ENCODE results near the gene CCL13.

Gene CCL13

GRCh38 chr17:34364751-34365150 is 8.5 kb downstream of the CCL13 start:
- DNase-seq, result no peak

GRCh38 chr17:34365340-34365739 is 9.1 kb downstream of the CCL13 start:
- no peak for DNase-seq

- DNase-seq, result no peak
These were observed 9.7 kb downstream of the CCL13 start for GRCh38 chr17:34366010-34366409.

GRCh38 chr17:34366529-34367107 is 10.3 kb downstream of the CCL13 start:
- no peak for DNase-seq

- DNase-seq, result no peak
These were observed 11.4 kb downstream of the CCL13 start for GRCh38 chr17:34367486-34368195.

GRCh38 chr17:34368196-34368945 is 12.1 kb downstream of the CCL13 start:
- no peak for DNase-seq

GRCh38 chr17:34368946-34369500 is 12.7 kb downstream of the CCL13 start:
- DNase-seq, result no peak

GRCh38 chr17:34369571-34369970 is 13.3 kb downstream of the CCL13 start:
- no peak for DNase-seq

- DNase-seq, result no peak
These were observed 14.2 kb downstream of the CCL13 start for GRCh38 chr17:34370376-34370996.

GRCh38 chr17:34370997-34371395 is 14.7 kb downstream of the CCL13 start:
- no peak for DNase-seq

- no peak for DNase-seq
These were observed 15.3 kb downstream of the CCL13 start for GRCh38 chr17:34371405-34372100.

GRCh38 chr17:34374457-34374856 is 18.2 kb downstream of the CCL13 start:
- peak; percentile 35 for DNase-seq

GRCh38 chr17:34375426-34375997 is 19.2 kb downstream of the CCL13 start:
- no peak for DNase-seq

GRCh38 chr17:34377078-34377823 is 21.0 kb downstream of the CCL13 start:
- no peak for DNase-seq

GRCh38 chr17:34378664-34379101 is 22.4 kb downstream of the CCL13 start:
- no peak for DNase-seq

- no peak for DNase-seq
These were observed 23.6 kb downstream of the CCL13 start for GRCh38 chr17:34379868-34380267.

- no peak for DNase-seq
These were observed 26.4 kb downstream of the CCL13 start for GRCh38 chr17:34382621-34383124.

GRCh38 chr17:34383216-34383615 is 26.9 kb downstream of the CCL13 start:
- no peak for DNase-seq

GRCh38 chr17:34384271-34384670 is 28.0 kb downstream of the CCL13 start:
- DNase-seq, result no peak

GRCh38 chr17:34384822-34385605 is 28.7 kb downstream of the CCL13 start:
- DNase-seq, result no peak

- DNase-seq, result no peak
These were observed 30.0 kb downstream of the CCL13 start for GRCh38 chr17:34386343-34386696.

Data from NCI-H82 (cell line).